Naive thymus-derived CD4-positive, alpha-beta T cell (primary cell): ENCODE measurements around the gene PBLD. TPM values are rescaled to one million over a fixed set of nuclear protein-coding genes. Genes with fewer than 3 reads are reported as not detected.

Source experiments
- ATAC-seq: fragments of 150-1000 bp; cut with Tn5 transposase; 2 replicates; pipeline ENCODE4 v1.10.0; 2021; ENCODE audit warnings: mild to moderate bottlenecking, moderate library complexity
- CTCF ChIA-PET: fragments of 350-600 bp; sonication (Branson Sonifier 250); formaldehyde crosslinking; loops from one replicate; lab custom pipeline; 2021; ENCODE audit warnings: antibody characterized with exemption; lab: Charles Lee
- POLR2A ChIA-PET: fragments of 350-600 bp; sonication (Branson Sonifier 250); formaldehyde crosslinking; loops from one replicate; lab custom pipeline; 2021; ENCODE audit warnings: antibody characterized with exemption, inconsistent platforms; lab: Charles Lee
- DNase-seq, 9 donors: peaks; one replicate each; pipeline versions ENCODE4 v3.0.0 to v3.0.0-alpha.2; 2020 to 2022; ENCODE audit warnings: mixed read lengths in 1 of 9
- H3K27ac ChIP-seq: one replicate; pipeline ENCODE4 v1.7.0; 2013; ENCODE audit warnings: mild to moderate bottlenecking, low read depth, low read length, moderate library complexity
- H3K27me3 ChIP-seq, 2 donors: one replicate each; pipeline ENCODE4 v1.7.0; 2013; ENCODE audit warnings: low read length in 2 of 2, mild to moderate bottlenecking in 2 of 2, moderate library complexity in 2 of 2; ENCODE audit not compliant: control insufficient read depth in 2 of 2, insufficient read depth in 2 of 2
- H3K36me3 ChIP-seq, 3 experiments: 1 replicate in 2 of 3; 2 replicates in 1 of 3; pipeline ENCODE4 v1.7.0; 2013; ENCODE audit warnings: low read length in 3 of 3, mild to moderate bottlenecking in 3 of 3, moderate library complexity in 1 of 3; ENCODE audit not compliant: insufficient read depth in 3 of 3, control insufficient read depth in 2 of 3
- H3K4me1 ChIP-seq, 2 donors: one replicate each; pipeline ENCODE4 v1.7.0; 2013; ENCODE audit warnings: low read length in 2 of 2, mild to moderate bottlenecking in 2 of 2, moderate library complexity in 1 of 2; ENCODE audit not compliant: control insufficient read depth in 2 of 2, insufficient read depth in 2 of 2
- H3K4me3 ChIP-seq: 2 replicates; pipeline ENCODE4 v1.7.0; 2013; ENCODE audit warnings: mild to moderate bottlenecking, low read length
- H3K9me3 ChIP-seq, 3 experiments: 1 replicate in 2 of 3; 2 replicates in 1 of 3; pipeline ENCODE4 v1.7.0; 2013; ENCODE audit warnings: low read length in 3 of 3; ENCODE audit not compliant: control insufficient read depth in 2 of 3
- H3K27ac Mint-ChIP-seq, 9 donors: one replicate each; pipeline ENCODE4 v1.8.0; 2020 to 2022; ENCODE audit warnings: mixed read lengths in 9 of 9, mild to moderate bottlenecking in 8 of 9, moderate library complexity in 5 of 9, inconsistent platforms in 2 of 9
- H3K27me3 Mint-ChIP-seq, 5 donors: one replicate each; pipeline ENCODE4 v1.8.0; 2021 to 2022; ENCODE audit warnings: mixed read lengths in 5 of 5, mild to moderate bottlenecking in 1 of 5
- H3K36me3 Mint-ChIP-seq, 5 donors: one replicate each; pipeline ENCODE4 v1.8.0; 2020 to 2022; ENCODE audit warnings: mixed read lengths in 5 of 5, mild to moderate bottlenecking in 3 of 5, inconsistent platforms in 1 of 5
- H3K4me1 Mint-ChIP-seq, 7 donors: one replicate each; pipeline ENCODE4 v1.8.0; 2020 to 2022; ENCODE audit warnings: mixed read lengths in 7 of 7, mild to moderate bottlenecking in 3 of 7, inconsistent platforms in 1 of 7
- H3K4me3 Mint-ChIP-seq, 10 donors: one replicate each; pipeline ENCODE4 v1.8.0; 2020 to 2022; ENCODE audit warnings: mild to moderate bottlenecking in 10 of 10, mixed read lengths in 10 of 10, moderate library complexity in 6 of 10, inconsistent platforms in 2 of 10
- H3K9me3 Mint-ChIP-seq, 11 donors: one replicate each; pipeline ENCODE4 v1.8.0; 2020 to 2022; ENCODE audit warnings: mixed read lengths in 11 of 11, mild to moderate bottlenecking in 4 of 11, inconsistent platforms in 1 of 11, moderate library complexity in 1 of 11
- intact Hi-C, 2 donors: fragments of 100-400 bp; cut with micrococcal nuclease; formaldehyde crosslinking; loops; one replicate each; pipeline ENCODE4 v1.15.1; 2023
- polyA plus RNA-seq, 2 donors: library from polyadenylated mRNA; unstranded; fragments of 300-500 nt; fragmentation: Illumina TruSeq; gene quantifications; one replicate each; pipeline ENCODE4 v1.2.3, GENCODE V29; 2021
- total RNA-seq, 6 experiments: library from RNA in 5 of 6; stranded (reverse) in 5 of 6; gene quantifications; 1 replicate in 5 of 6; 2 replicates in 1 of 6; pipeline ENCODE4 v1.2.3 and lab custom pipeline; 2021 to 2026

PBLD gene
- total and polyA plus RNA-seq, 7 experiments from 2014 or later: 0.72 to 3.5 (median 1.5) TPM

DNA sequence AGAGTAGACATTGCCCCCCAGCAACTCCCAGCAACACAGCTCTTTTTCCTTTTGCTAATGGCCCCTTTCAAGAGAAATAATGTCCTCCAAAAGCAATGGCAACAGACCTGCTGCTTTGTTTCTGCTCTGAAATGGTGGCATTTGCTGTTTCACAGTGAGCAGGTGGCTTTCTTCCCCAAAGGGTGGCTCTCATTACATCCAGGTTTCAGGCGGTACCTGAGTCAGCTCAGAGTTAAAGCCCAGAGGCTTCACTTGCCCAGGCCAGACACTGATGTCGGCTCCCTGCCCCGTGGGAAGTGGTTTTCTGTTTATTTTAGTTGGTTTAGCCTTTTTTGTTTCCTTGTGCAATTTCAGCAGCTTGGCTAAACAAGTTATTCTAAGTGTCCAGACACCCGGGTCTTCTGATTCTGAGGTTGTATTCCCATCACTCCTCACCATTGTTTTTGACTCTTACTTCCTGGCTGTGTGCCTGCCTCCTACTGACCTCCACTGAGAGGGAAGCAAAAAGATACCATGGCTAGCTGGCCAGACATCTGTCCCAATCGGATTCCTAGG, 93.1 kb downstream of the PBLD start:
- CTCF ChIA-PET: no interaction called here

DNA sequence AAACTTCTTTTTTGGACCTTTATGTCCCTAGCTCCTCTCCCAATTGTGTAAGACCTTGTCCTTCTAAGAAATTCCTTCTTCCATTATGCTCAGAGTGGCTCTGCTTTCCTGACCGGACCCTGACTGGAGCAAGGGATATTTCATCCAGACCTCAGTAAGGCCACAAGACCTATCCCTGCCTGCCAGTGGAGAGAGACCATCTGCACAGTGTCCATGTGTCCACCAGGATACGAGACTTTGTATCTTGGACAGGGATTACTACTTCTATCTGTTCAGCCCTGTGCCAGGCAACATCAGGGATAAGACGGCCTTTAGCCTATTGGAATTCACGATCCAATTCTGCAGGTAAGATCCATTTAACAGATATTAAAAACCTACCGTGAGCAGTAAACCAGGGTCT, 93.7 kb downstream of the PBLD start:
- no peaks in the 10 kb centered on the region for H3K36me3 ChIP-seq
- H3K4me1 ChIP-seq: no peaks in the 10 kb centered on the region
- Mint-ChIP-seq H3K4me1 (no peaks in the 10 kb centered on the region), H3K9me3 (no peaks in the 10 kb centered on the region), H3K27ac (no peak overlapping the region), H3K4me3 (no peak overlapping the region), H3K36me3 (no peaks in the 10 kb centered on the region), H3K27me3 (peaks cover 0 to 18% (median 4%) of the 10 kb centered on the region in 5 donors)
- no peaks in the 10 kb centered on the region for H3K9me3 ChIP-seq
- ChIA-PET CTCF (no interaction called here), POLR2A (no interaction called here)
- no peak overlapping the region for H3K4me3 ChIP-seq
- DNase-seq (no peak), ATAC-seq (no peak)
- no peak overlapping the region for H3K27ac ChIP-seq
- intact Hi-C loops: no loop called here
- H3K27me3 ChIP-seq: no peaks in the 10 kb centered on the region

More for the DNA sequence above, 93.1 kb downstream of the PBLD start:
- intact Hi-C loops: no loop called here
- peaks cover 0 to 17% (median 5%) of the 10 kb centered on the region in 5 donors for H3K27me3 Mint-ChIP-seq
- Histone ChIP-seq H3K9me3 (no peaks in the 10 kb centered on the region), H3K36me3 (no peaks in the 10 kb centered on the region), H3K27ac (no peak overlapping the region), H3K27me3 (no peaks in the 10 kb centered on the region), H3K4me3 (no peak overlapping the region), H3K4me1 (no peaks in the 10 kb centered on the region)
- no peak overlapping the region for H3K27ac Mint-ChIP-seq
- ATAC-seq: no peak
- DNase-seq: no peak
- H3K4me1 Mint-ChIP-seq: no peaks in the 10 kb centered on the region
- POLR2A ChIA-PET: interaction anchor here (1.0 to 1.2 kb wide), 2 partner anchors 9 to 11 kb away, joined by 3 to 4 read pairs; no protein-coding TSS in a partner anchor
- no peaks in the 10 kb centered on the region for H3K36me3 Mint-ChIP-seq
- H3K4me3 Mint-ChIP-seq: no peak overlapping the region
- no peaks in the 10 kb centered on the region for H3K9me3 Mint-ChIP-seq

DNA sequence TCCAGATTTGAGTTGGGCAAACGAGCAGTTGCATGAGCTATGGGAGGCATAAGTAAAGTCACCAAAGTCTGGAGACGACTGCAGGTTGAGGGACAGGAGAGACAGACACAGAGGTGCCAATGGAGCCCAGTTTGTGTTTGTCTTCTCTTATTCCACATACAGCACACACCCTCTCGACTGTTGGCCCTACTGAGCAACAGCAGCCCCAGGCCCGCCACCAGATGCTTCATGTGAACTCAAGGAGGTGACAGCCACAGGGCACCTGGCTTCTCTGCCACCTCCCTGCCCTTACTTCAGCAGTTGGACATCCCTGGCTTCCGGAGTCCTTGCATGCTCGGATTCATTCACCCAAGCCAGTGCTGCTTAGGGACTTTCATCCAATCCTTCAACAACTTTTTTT, 94.4 kb downstream of the PBLD start:
- Histone ChIP-seq H3K27me3 (no peaks in the 10 kb centered on the region), H3K9me3 (no peaks in the 10 kb centered on the region), H3K4me1 (no peaks in the 10 kb centered on the region), H3K27ac (no peak overlapping the region), H3K36me3 (no peaks in the 10 kb centered on the region), H3K4me3 (no peak overlapping the region)
- Mint-ChIP-seq H3K27me3 (peaks cover 5 to 25% (median 8%) of the 10 kb centered on the region in 5 donors), H3K4me1 (no peaks in the 10 kb centered on the region), H3K4me3 (no peak overlapping the region), H3K36me3 (no peaks in the 10 kb centered on the region), H3K9me3 (no peaks in the 10 kb centered on the region), H3K27ac (no peak overlapping the region)
- POLR2A ChIA-PET: no interaction called here
- CTCF ChIA-PET: no interaction called here
- ATAC-seq: no peak
- intact Hi-C loops: no loop called here
- no peak for DNase-seq

DNA sequence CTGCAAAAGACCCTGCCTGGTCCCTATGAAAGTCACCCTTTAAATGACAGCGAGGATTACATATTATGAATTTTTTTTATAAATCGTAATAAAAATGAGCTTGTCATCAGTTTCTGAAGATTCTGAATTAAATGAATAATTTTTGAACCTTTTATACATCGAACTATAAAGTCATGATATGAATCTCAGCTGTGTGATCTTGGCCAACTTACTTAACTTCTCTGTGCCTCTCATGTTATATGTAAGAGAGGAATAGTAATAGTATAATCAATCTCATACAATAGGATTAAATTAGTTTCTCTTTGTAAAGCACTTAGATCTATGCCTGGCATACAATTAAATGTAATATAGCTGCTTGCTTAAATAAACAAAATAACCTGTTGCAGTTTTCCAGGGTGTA, 95.6 kb downstream of the PBLD start:
- Histone ChIP-seq H3K4me1 (no peaks in the 10 kb centered on the region), H3K27ac (no peak overlapping the region), H3K4me3 (no peak overlapping the region), H3K9me3 (no peaks in the 10 kb centered on the region), H3K36me3 (no peaks in the 10 kb centered on the region), H3K27me3 (no peaks in the 10 kb centered on the region)
- POLR2A ChIA-PET: no interaction called here
- H3K4me3 Mint-ChIP-seq: no peak overlapping the region
- no peak overlapping the region for H3K27ac Mint-ChIP-seq
- H3K4me1 Mint-ChIP-seq: peaks cover 0 to 2% (median 0%) of the 10 kb centered on the region in 7 donors
- no peak for ATAC-seq
- H3K36me3 Mint-ChIP-seq: no peaks in the 10 kb centered on the region
- no peaks in the 10 kb centered on the region for H3K9me3 Mint-ChIP-seq
- peaks cover 10 to 35% (median 16%) of the 10 kb centered on the region in 5 donors for H3K27me3 Mint-ChIP-seq
- intact Hi-C loops: no loop called here
- CTCF ChIA-PET: no interaction called here
- DNase-seq: no peak

DNA sequence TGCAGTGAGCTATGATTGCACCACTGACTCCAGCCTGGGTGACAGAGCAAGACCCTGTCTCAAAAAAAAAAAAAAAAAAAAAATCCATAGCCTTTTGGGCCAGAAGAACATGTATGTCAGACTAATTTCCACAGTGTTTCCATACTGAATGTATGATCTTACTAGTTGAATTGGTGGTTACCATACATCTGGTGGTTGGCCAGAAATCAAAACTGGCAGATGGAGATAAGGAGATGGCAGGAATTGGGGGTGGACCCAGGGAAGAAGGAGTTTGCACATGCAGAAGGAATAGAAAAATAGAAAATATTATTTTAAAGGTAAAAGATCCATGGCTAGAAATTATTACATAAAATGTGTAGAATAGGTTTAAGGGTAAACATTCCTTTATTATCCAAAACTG, 97.1 kb downstream of the PBLD start:
- POLR2A ChIA-PET: no interaction called here
- Histone ChIP-seq H3K4me3 (no peak overlapping the region), H3K27ac (no peak overlapping the region), H3K4me1 (no peaks in the 10 kb centered on the region), H3K36me3 (no peaks in the 10 kb centered on the region), H3K9me3 (no peaks in the 10 kb centered on the region), H3K27me3 (no peaks in the 10 kb centered on the region)
- no peak overlapping the region for H3K4me3 Mint-ChIP-seq
- no peak for DNase-seq
- no peaks in the 10 kb centered on the region for H3K36me3 Mint-ChIP-seq
- intact Hi-C loops: no loop called here
- CTCF ChIA-PET: no interaction called here
- no peak for ATAC-seq
- peaks cover 16 to 41% (median 26%) of the 10 kb centered on the region in 5 donors for H3K27me3 Mint-ChIP-seq
- no peaks in the 10 kb centered on the region for H3K9me3 Mint-ChIP-seq
- H3K4me1 Mint-ChIP-seq: peaks cover 0 to 13% (median 8%) of the 10 kb centered on the region in 7 donors
- H3K27ac Mint-ChIP-seq: no peak overlapping the region

DNA sequence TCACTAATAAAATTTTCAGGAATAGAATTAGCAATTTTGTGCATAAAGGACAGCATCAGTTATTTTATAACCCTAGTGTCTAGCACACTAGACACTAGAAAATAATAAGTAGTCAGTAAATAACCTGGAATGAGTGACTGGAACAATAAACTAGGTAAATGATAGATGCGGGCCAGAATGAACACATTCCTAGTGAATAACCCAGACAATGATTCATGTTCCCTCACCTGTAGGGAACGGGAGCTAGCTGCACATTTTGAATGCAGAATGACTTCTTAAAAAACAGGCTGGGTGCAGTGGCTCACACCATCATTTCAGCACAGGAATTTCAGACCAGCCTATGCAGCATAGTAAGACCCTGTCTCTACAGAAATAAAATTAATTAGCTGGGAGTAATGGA, 97.6 kb downstream of the PBLD start:
- CTCF ChIA-PET: no interaction called here
- intact Hi-C loops: no loop called here
- Histone ChIP-seq H3K4me3 (no peak overlapping the region), H3K27ac (no peak overlapping the region), H3K9me3 (no peaks in the 10 kb centered on the region), H3K4me1 (no peaks in the 10 kb centered on the region), H3K27me3 (no peaks in the 10 kb centered on the region), H3K36me3 (no peaks in the 10 kb centered on the region)
- no peak for DNase-seq
- Mint-ChIP-seq H3K27me3 (peaks cover 16 to 45% (median 30%) of the 10 kb centered on the region in 5 donors), H3K27ac (no peak overlapping the region), H3K4me3 (no peak overlapping the region), H3K36me3 (no peaks in the 10 kb centered on the region), H3K4me1 (peaks cover 0 to 13% (median 8%) of the 10 kb centered on the region in 7 donors), H3K9me3 (no peaks in the 10 kb centered on the region)
- no peak for ATAC-seq
- POLR2A ChIA-PET: no interaction called here

DNA sequence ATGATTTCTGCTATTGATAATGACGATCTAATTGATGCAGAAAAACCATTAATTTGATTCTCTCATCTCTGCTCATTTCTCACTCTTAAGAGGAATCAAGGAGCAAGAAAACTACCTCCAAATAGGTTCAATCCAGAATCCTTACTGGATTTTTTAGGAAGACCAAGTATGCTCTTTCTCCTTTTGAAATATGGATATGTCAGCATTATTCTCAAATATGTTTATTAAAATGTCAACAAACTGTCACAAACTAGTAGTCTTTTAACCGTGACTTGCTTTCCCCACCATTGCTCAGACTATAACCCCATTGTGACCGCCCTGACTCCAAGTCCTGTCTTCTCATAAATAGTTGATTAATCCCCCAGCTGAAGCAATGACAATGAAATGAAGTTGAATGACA, 99.7 kb downstream of the PBLD start:
- H3K9me3 ChIP-seq: no peaks in the 10 kb centered on the region
- H3K4me3 ChIP-seq: no peak overlapping the region
- H3K27ac ChIP-seq: no peak overlapping the region
- ChIA-PET CTCF (no interaction called here), POLR2A (no interaction called here)
- peaks cover 27 to 58% (median 39%) of the 10 kb centered on the region in 5 donors for H3K27me3 Mint-ChIP-seq
- H3K9me3 Mint-ChIP-seq: no peaks in the 10 kb centered on the region
- DNase-seq: no peak
- H3K36me3 ChIP-seq: no peaks in the 10 kb centered on the region
- ATAC-seq: no peak
- H3K4me3 Mint-ChIP-seq: peak overlapping the region in 1 of 10 donors; percentile 26
- peaks cover 0 to 13% (median 8%) of the 10 kb centered on the region in 7 donors for H3K4me1 Mint-ChIP-seq
- no peaks in the 10 kb centered on the region for H3K27me3 ChIP-seq
- intact Hi-C loops: loop anchor here in 1 of 2 donors (5.0 kb wide), 2 partner anchors 99 to 114 kb away; partner anchors contain the start of genes HNRNPH3 and PBLD
- H3K27ac Mint-ChIP-seq: no peak overlapping the region
- no peaks in the 10 kb centered on the region for H3K4me1 ChIP-seq
- peaks cover 0 to 3% (median 0%) of the 10 kb centered on the region in 5 donors for H3K36me3 Mint-ChIP-seq
